Dendritic cell treated with granulocyte-macrophage colony-stimulating factor and Interleukin-4, amounts not matched to agents 40 ng/mL and 50 ng/mL, for 4 days (primary cell): ENCODE data around the gene CNDP2.
"Not testable (repeated sequence)": the region's sequence is repeated elsewhere in the genome, so short reads cannot be mapped to it uniquely, and the experiment has no call there.

Experiments
- H3K27ac Mint-ChIP-seq: one replicate; pipeline ENCODE4 v1.8.0; 2022; ENCODE audit warnings: mild to moderate bottlenecking, mixed read lengths
- H3K27me3 Mint-ChIP-seq: one replicate; pipeline ENCODE4 v1.8.0; 2022; ENCODE audit warnings: mild to moderate bottlenecking, mixed read lengths
- H3K36me3 Mint-ChIP-seq: one replicate; pipeline ENCODE4 v1.8.0; 2022; ENCODE audit warnings: low read depth, mixed read lengths
- H3K4me1 Mint-ChIP-seq: one replicate; pipeline ENCODE4 v1.8.0; 2022; ENCODE audit warnings: low read depth, mixed read lengths
- H3K4me3 Mint-ChIP-seq: one replicate; pipeline ENCODE4 v1.8.0; 2022; ENCODE audit warnings: mild to moderate bottlenecking, moderate library complexity, mixed read lengths
- H3K9me3 Mint-ChIP-seq: one replicate; pipeline ENCODE4 v1.8.0; 2022; ENCODE audit warnings: mixed read lengths
- intact Hi-C: fragments of 100-400 bp; cut with micrococcal nuclease; formaldehyde crosslinking; loops from one replicate; pipeline ENCODE4 v1.15.0; 2022

CNDP2 gene

GRCh38 chr18:74499633-74500032 lies 3.5 kb downstream of the CNDP2 start:
- Mint-ChIP-seq H3K27me3 (no peaks in the 10 kb centered on the region), H3K4me1 (peaks cover 55% of the 10 kb centered on the region), H3K27ac (peak overlapping the region; percentile 94), H3K36me3 (peaks cover 58% of the 10 kb centered on the region), H3K9me3 (no peaks in the 10 kb centered on the region), H3K4me3 (peak overlapping the region; percentile 81)
- intact Hi-C loops: loop anchor here (2.0 to 10.0 kb wide), 4 partner anchors 55 to 808 kb away; partner anchors contain the start of genes TIMM21 and ZNF407

- H3K4me3 Mint-ChIP-seq: peak overlapping the region; percentile 78
- intact Hi-C loops: loop anchor here (2.0 to 5.0 kb wide), 3 partner anchors 96 to 807 kb away; partner anchors contain the start of genes TIMM21 and ZNF407
- H3K9me3 Mint-ChIP-seq: no peaks in the 10 kb centered on the region
- peaks cover 55% of the 10 kb centered on the region for H3K4me1 Mint-ChIP-seq
- peaks cover 65% of the 10 kb centered on the region for H3K36me3 Mint-ChIP-seq
- H3K27ac Mint-ChIP-seq: peak overlapping the region; percentile 94
- no peaks in the 10 kb centered on the region for H3K27me3 Mint-ChIP-seq
Measured at GRCh38 chr18:74500372-74500771, 4.2 kb downstream of the CNDP2 start.

- intact Hi-C loops: loop anchor here (2.0 to 5.0 kb wide), 3 partner anchors 96 to 807 kb away; partner anchors contain the start of genes TIMM21 and ZNF407
- H3K4me3 Mint-ChIP-seq: peak overlapping the region; percentile 78
- peaks cover 66% of the 10 kb centered on the region for H3K36me3 Mint-ChIP-seq
- H3K9me3 Mint-ChIP-seq, H3K27me3 Mint-ChIP-seq: not testable (repeated sequence)
- H3K4me1 Mint-ChIP-seq: peaks cover 58% of the 10 kb centered on the region
- H3K27ac Mint-ChIP-seq: peak overlapping the region; percentile 94
Measured at GRCh38 chr18:74500774-74501173, 4.6 kb downstream of the CNDP2 start.

- peaks cover 63% of the 10 kb centered on the region for H3K4me1 Mint-ChIP-seq
- peaks cover 66% of the 10 kb centered on the region for H3K36me3 Mint-ChIP-seq
- intact Hi-C loops: loop anchor here (2.0 to 5.0 kb wide), 3 partner anchors 95 to 806 kb away; partner anchors contain the start of genes TIMM21 and ZNF407
- H3K27me3 Mint-ChIP-seq: no peaks in the 10 kb centered on the region
- peak overlapping the region; percentile 78 for H3K4me3 Mint-ChIP-seq
- H3K9me3 Mint-ChIP-seq: no peaks in the 10 kb centered on the region
- peak overlapping the region; percentile 94 for H3K27ac Mint-ChIP-seq
Measured at GRCh38 chr18:74501386-74501785, 5.2 kb downstream of the CNDP2 start.

GRCh38 chr18:74503137-74503536 lies 7.0 kb downstream of the CNDP2 start:
- Mint-ChIP-seq H3K36me3 (peaks cover 77% of the 10 kb centered on the region), H3K27ac (peak overlapping the region; percentile 94), H3K4me1 (peaks cover 64% of the 10 kb centered on the region), H3K4me3 (no peak overlapping the region), H3K27me3 (no peaks in the 10 kb centered on the region), H3K9me3 (no peaks in the 10 kb centered on the region)
- intact Hi-C loops: loop anchor here (5.0 kb wide), 1 partner anchor 804 kb away; no protein-coding TSS in a partner anchor

DNA sequence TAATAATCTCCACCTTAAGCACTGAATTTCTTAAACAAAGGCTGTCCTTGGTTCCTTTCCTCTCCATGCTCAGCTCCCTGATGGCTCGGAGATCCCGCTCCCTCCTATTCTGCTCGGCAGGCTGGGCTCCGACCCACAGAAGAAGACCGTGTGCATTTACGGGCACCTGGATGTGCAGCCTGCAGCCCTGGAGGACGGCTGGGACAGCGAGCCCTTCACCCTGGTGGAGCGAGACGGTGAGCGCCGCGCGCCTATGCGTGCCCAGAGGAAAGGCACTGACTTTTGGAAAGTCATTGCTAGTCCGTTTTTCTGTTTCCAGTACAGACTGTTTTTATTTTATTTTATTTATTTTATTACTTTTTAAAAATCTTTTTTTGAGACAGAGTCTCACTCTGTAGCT lies 9.6 kb downstream of the CNDP2 start:
- no peaks in the 10 kb centered on the region for H3K9me3 Mint-ChIP-seq
- H3K27ac Mint-ChIP-seq: no peak overlapping the region
- intact Hi-C loops: no loop called here
- H3K4me1 Mint-ChIP-seq: peaks cover 48% of the 10 kb centered on the region
- H3K4me3 Mint-ChIP-seq: no peak overlapping the region
- H3K36me3 Mint-ChIP-seq: peaks cover 99% of the 10 kb centered on the region
- H3K27me3 Mint-ChIP-seq: no peaks in the 10 kb centered on the region

- H3K4me3 Mint-ChIP-seq: no peak overlapping the region
- H3K4me1 Mint-ChIP-seq: peaks cover 41% of the 10 kb centered on the region
- H3K9me3 Mint-ChIP-seq: no peaks in the 10 kb centered on the region
- H3K27me3 Mint-ChIP-seq: no peaks in the 10 kb centered on the region
- H3K36me3 Mint-ChIP-seq: peaks cover 99% of the 10 kb centered on the region
- intact Hi-C loops: no loop called here
- H3K27ac Mint-ChIP-seq: peak overlapping the region; percentile 57
Measured at GRCh38 chr18:74506448-74507084, 10.4 kb downstream of the CNDP2 start.

GRCh38 chr18:74507097-74507881 lies 11.1 kb downstream of the CNDP2 start:
- Mint-ChIP-seq H3K9me3 (no peaks in the 10 kb centered on the region), H3K27me3 (no peaks in the 10 kb centered on the region), H3K27ac (peak overlapping the region; percentile 57), H3K4me1 (peaks cover 35% of the 10 kb centered on the region), H3K4me3 (no peak overlapping the region), H3K36me3 (peaks cover 99% of the 10 kb centered on the region)
- intact Hi-C loops: no loop called here

- peaks cover 29% of the 10 kb centered on the region for H3K4me1 Mint-ChIP-seq
- H3K36me3 Mint-ChIP-seq: peaks cover 99% of the 10 kb centered on the region
- no peak overlapping the region for H3K4me3 Mint-ChIP-seq
- peak overlapping the region; percentile 57 for H3K27ac Mint-ChIP-seq
- H3K27me3 Mint-ChIP-seq: no peaks in the 10 kb centered on the region
- H3K9me3 Mint-ChIP-seq: no peaks in the 10 kb centered on the region
- intact Hi-C loops: no loop called here
Measured at GRCh38 chr18:74507927-74508326, 11.8 kb downstream of the CNDP2 start.

DNA sequence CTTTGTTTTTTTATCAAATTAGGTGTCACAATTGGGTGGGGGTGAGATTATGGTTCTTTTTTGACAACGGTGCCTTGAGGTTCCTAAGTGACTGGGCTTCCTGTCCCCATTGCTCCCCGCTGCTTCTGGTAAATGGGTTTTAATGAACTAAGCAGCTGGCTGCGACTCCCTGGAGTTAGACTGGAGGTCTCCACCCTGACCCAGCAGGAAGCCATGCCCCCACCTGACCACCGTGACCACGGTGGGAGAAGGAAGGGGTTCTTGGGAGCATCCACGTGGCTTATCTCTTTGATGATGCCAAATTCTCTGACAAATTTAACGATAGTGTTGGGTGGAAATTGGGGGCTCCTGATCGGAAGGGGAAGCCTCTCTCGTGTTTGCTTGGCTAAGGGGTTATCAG lies 12.2 kb downstream of the CNDP2 start:
- Mint-ChIP-seq H3K9me3 (no peaks in the 10 kb centered on the region), H3K27ac (no peak overlapping the region), H3K4me3 (no peak overlapping the region), H3K4me1 (peaks cover 25% of the 10 kb centered on the region), H3K27me3 (no peaks in the 10 kb centered on the region), H3K36me3 (peaks cover 99% of the 10 kb centered on the region)
- intact Hi-C loops: no loop called here

DNA sequence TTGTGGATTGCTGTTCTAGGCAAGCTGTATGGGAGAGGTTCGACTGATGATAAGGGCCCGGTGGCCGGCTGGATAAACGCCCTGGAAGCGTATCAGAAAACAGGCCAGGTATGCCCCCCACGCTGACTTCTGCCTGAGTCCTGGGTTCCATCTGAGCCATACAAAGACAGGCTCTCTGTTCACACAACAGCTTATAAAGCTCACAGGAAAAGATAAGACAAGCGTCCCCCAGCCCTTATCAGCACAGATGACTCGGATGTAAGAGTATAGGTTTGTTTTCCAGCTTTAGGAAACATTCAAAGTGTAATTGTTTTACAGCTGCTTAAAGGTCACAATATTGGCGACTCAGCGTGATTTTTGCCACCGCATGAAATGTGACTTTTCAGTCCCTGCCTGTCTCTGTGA lies 12.7 kb downstream of the CNDP2 start:
- Mint-ChIP-seq H3K36me3 (peaks cover 99% of the 10 kb centered on the region), H3K27ac (no peak overlapping the region)

DNA sequence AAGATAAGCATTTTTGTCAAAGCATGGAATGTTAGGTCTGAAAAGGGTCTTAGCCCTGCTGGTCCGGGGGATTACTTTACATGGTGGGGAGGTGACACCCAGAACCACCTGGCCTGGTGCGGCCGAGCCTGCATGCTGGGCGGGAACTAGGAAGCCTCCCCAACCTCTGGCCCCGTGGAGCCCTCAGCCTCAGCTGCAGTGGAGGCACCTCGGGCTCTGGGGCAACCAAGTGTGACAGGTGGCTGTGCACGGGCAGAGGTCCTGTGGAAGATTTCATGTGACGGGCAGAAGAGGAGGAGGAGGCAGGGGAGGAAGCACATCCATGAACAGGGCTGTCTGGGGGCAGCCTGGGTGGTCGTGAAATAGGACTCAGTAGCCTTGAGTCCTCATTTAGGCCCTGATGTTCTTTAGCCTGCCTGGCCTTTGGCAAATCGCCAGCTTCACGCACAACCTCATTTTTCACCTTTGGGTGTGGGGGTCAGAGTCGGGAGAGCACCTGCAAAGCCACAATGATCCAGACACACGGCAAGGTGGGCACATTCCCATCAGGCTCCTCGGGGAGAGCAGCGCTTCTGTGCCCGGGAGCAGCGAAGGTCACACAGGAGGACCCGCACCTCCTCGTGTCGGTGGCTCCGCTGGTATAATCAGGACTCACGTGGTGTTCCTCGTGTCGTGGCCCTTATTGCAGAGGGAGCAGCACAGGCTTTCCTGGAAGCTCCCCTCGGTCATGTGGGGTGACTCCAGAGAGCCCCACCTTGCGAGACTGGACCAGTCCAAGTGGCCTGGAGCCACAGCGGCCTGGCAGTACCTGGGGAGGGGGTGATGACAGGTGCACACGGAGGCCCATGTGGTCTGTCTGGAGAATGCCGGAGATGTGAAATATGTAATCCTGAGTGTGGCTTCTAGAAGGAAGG lies 13.9 kb downstream of the CNDP2 start:
- Mint-ChIP-seq H3K4me1 (peaks cover 28% of the 10 kb centered on the region), H3K4me3 (no peak overlapping the region), H3K27ac (no peak overlapping the region), H3K9me3 (no peaks in the 10 kb centered on the region), H3K36me3 (peaks cover 100% of the 10 kb centered on the region), H3K27me3 (no peaks in the 10 kb centered on the region)
- intact Hi-C loops: no loop called here

More for the DNA sequence above, 12.7 kb downstream of the CNDP2 start:
- H3K4me3 Mint-ChIP-seq: no peak overlapping the region
- intact Hi-C loops: no loop called here
- no peaks in the 10 kb centered on the region for H3K9me3 Mint-ChIP-seq
- H3K27me3 Mint-ChIP-seq: no peaks in the 10 kb centered on the region
- H3K4me1 Mint-ChIP-seq: peaks cover 28% of the 10 kb centered on the region

DNA sequence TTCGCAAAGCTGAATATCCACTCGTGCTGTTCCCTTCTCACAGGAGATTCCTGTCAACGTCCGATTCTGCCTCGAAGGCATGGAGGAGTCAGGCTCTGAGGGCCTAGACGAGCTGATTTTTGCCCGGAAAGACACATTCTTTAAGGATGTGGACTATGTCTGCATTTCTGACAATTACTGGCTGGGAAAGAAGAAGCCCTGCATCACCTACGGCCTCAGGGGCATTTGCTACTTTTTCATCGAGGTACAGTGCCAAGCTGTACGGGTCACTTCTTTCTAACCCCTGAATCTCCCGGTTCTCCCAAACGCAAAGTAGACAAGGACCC lies 14.6 kb downstream of the CNDP2 start:
- intact Hi-C loops: no loop called here
- peaks cover 100% of the 10 kb centered on the region for H3K36me3 Mint-ChIP-seq
- peaks cover 25% of the 10 kb centered on the region for H3K4me1 Mint-ChIP-seq
- no peaks in the 10 kb centered on the region for H3K9me3 Mint-ChIP-seq
- H3K27ac Mint-ChIP-seq: no peak overlapping the region
- H3K27me3 Mint-ChIP-seq: no peaks in the 10 kb centered on the region
- H3K4me3 Mint-ChIP-seq: no peak overlapping the region
